Measurements from ENCODE around the gene CSKMT. TPM values are rescaled to one million over a fixed set of nuclear protein-coding genes. Genes with fewer than 3 reads are reported as not detected.

CSKMT gene
- polyA plus RNA-seq, 1 donor (not counting 4 experiments of a cell fraction or from before 2014, with no cell fraction given) = 4.5 TPM

GRCh38 chr11:62671236-62671607 lies 6.1 kb downstream of the CSKMT start:
- Histone ChIP-seq H3K79me2 (ENCODE audit: control insufficient read depth, insufficient read depth, low read length) (peaks cover 40% of the 10 kb centered on the region), H3K4me1 (ENCODE audit: control insufficient read depth, extremely low read depth, insufficient read depth, low read length) (peaks cover 26% of the 10 kb centered on the region)

GRCh38 chr11:62671608-62672389 lies 6.7 kb downstream of the CSKMT start, which contains the start of the genes LBHD1 and UQCC3:
TSS of gene LBHD1 (minus strand) at chr11:62672267. CDS start at chr11:62670031, 2,236 bp downstream.
TSS of gene UQCC3 (plus strand) at chr11:62671673. CDS start at chr11:62671746, 73 bp downstream.
- H3K27ac ChIP-seq (ENCODE audit: control insufficient read depth, insufficient read depth, low read length) = peak within 1 kb of the TSS; percentile 88
- DNase-seq (ENCODE audit: low read depth, low spot score) (no peak), FAIRE-seq (no peak)
- peaks cover under 1% of the 10 kb centered on the region for H4K20me1 ChIP-seq (ENCODE audit: control insufficient read depth, extremely low read depth, insufficient read depth, low read length)
- peak within 1 kb of the TSS; percentile 79 to 93 (median 91) for H3K4me3 ChIP-seq (ENCODE audit: control insufficient read depth in 2 of 3, extremely low read depth in 1 of 3, insufficient read depth in 2 of 3, low read depth in 1 of 3, low read length in 3 of 3)
- H2AFZ ChIP-seq (ENCODE audit: control insufficient read depth, low read length) = peak within 1 kb of the TSS; percentile 96
- dilution Hi-C loops (cut with MboI; ENCODE audit: extremely low pct_ligation_motif_present, low sequenced_read_pairs) = no loop called here
- H3K9ac ChIP-seq (ENCODE audit: control insufficient read depth, extremely low read depth, insufficient read depth, low read length) = peak within 1 kb of the TSS; percentile 93
- peaks cover 20% of the 10 kb centered on the region for H3K4me1 ChIP-seq (ENCODE audit: control insufficient read depth, extremely low read depth, insufficient read depth, low read length)
- no peaks in the 10 kb centered on the region for H3K9me1 ChIP-seq (ENCODE audit: control insufficient read depth, extremely low read depth, insufficient read depth, low read length)
- TF ChIP-seq EZH2 (IDR thresholded peaks at IDR 0.05; ENCODE audit: low read length) (no peak), CTCF (optimal IDR thresholded peaks at IDR 0.05 in 1 of 3, IDR thresholded peaks at IDR 0.05 in 1 of 3, conservative IDR thresholded peaks at IDR 0.05 in 1 of 3; ENCODE audit: extremely low read depth in 1 of 3, insufficient read depth in 2 of 3, low read length in 3 of 3) (no peak)
- H3K79me2 ChIP-seq (ENCODE audit: control insufficient read depth, insufficient read depth, low read length) = peaks cover 38% of the 10 kb centered on the region
- H3K36me3 ChIP-seq (ENCODE audit: control insufficient read depth in 2 of 2, extremely low read depth in 1 of 2, insufficient read depth in 2 of 2, low read length in 2 of 2) = peaks cover 16 to 24% of the 10 kb centered on the region in 2 experiments
- no peaks in the 10 kb centered on the region for H3K27me3 ChIP-seq (ENCODE audit: control insufficient read depth, extremely low read depth, insufficient read depth, low read length)
- H3K4me2 ChIP-seq (ENCODE audit: control insufficient read depth, extremely low read depth, insufficient read depth, low read depth, low read length) = peak within 1 kb of the TSS; percentile 81
- H3K9me3 ChIP-seq (ENCODE audit: control insufficient read depth, low read depth, low read length) = no peaks in the 10 kb centered on the region

More at GRCh38 chr11:62671236-62671607, 6.1 kb downstream of the CSKMT start:
- Histone ChIP-seq H3K9me1 (ENCODE audit: control insufficient read depth, extremely low read depth, insufficient read depth, low read length) (no peaks in the 10 kb centered on the region), H3K4me2 (ENCODE audit: control insufficient read depth, extremely low read depth, insufficient read depth, low read depth, low read length) (peak overlapping the region; percentile 81), H4K20me1 (ENCODE audit: control insufficient read depth, extremely low read depth, insufficient read depth, low read length) (peaks cover 4% of the 10 kb centered on the region), H3K9ac (ENCODE audit: control insufficient read depth, extremely low read depth, insufficient read depth, low read length) (peak overlapping the region; percentile 93), H3K4me3 (ENCODE audit: control insufficient read depth in 2 of 3, extremely low read depth in 1 of 3, insufficient read depth in 2 of 3, low read depth in 1 of 3, low read length in 3 of 3) (peak overlapping the region; percentile 79 to 93 (median 91)), H3K27ac (ENCODE audit: control insufficient read depth, insufficient read depth, low read length) (peak overlapping the region; percentile 88), H3K27me3 (ENCODE audit: control insufficient read depth, extremely low read depth, insufficient read depth, low read length) (no peaks in the 10 kb centered on the region), H3K9me3 (ENCODE audit: control insufficient read depth, low read depth, low read length) (no peaks in the 10 kb centered on the region), H3K36me3 (ENCODE audit: control insufficient read depth in 2 of 2, extremely low read depth in 1 of 2, insufficient read depth in 2 of 2, low read length in 2 of 2) (peaks cover 15 to 26% of the 10 kb centered on the region in 2 experiments), H2AFZ (ENCODE audit: control insufficient read depth, low read length) (peak overlapping the region; percentile 96)
- DNase-seq (ENCODE audit: low read depth, low spot score) = no peak
- dilution Hi-C loops (cut with MboI; ENCODE audit: extremely low pct_ligation_motif_present, low sequenced_read_pairs) = no loop called here
- TF ChIP-seq EZH2 (IDR thresholded peaks at IDR 0.05; ENCODE audit: low read length) (no peak), CTCF (optimal IDR thresholded peaks at IDR 0.05 in 1 of 3, IDR thresholded peaks at IDR 0.05 in 1 of 3, conservative IDR thresholded peaks at IDR 0.05 in 1 of 3; ENCODE audit: extremely low read depth in 1 of 3, insufficient read depth in 2 of 3, low read length in 3 of 3) (no peak)
- FAIRE-seq = no peak

All from keratinocyte (primary cell).